Muscle layer of duodenum (tissue), 2 donors: ENCODE data around the gene LGALS4.
"Not testable (repeated sequence)": the region's sequence is repeated elsewhere in the genome, so short reads cannot be mapped to it uniquely, and the experiment has no call there.

Experiments
- H3K27ac ChIP-seq: one replicate; pipeline ENCODE4 v1.7.0; 2013; ENCODE audit warnings: mild to moderate bottlenecking, low read length
- H3K27me3 ChIP-seq: one replicate; pipeline ENCODE4 v1.7.0; 2013; ENCODE audit warnings: low read depth, mild to moderate bottlenecking, control low read depth, low read length
- H3K36me3 ChIP-seq, 2 donors: one replicate each; pipeline ENCODE4 v1.7.0; 2013; ENCODE audit warnings: low read length in 2 of 2, control low read depth in 1 of 2, mild to moderate bottlenecking in 1 of 2; ENCODE audit not compliant: insufficient read depth in 2 of 2, control insufficient read depth in 1 of 2
- H3K4me1 ChIP-seq, 2 donors: one replicate each; pipeline ENCODE4 v1.7.0; 2013; ENCODE audit warnings: low read length in 2 of 2, mild to moderate bottlenecking in 2 of 2, control low read depth in 1 of 2, moderate library complexity in 1 of 2; ENCODE audit not compliant: insufficient read depth in 2 of 2, control insufficient read depth in 1 of 2
- H3K4me3 ChIP-seq, 2 donors: one replicate each; pipeline ENCODE4 v1.7.0; 2013; ENCODE audit warnings: low read length in 2 of 2, low read depth in 1 of 2, mild to moderate bottlenecking in 1 of 2
- H3K9me3 ChIP-seq, 2 donors: one replicate each; pipeline ENCODE4 v1.7.0; 2013; ENCODE audit warnings: low read length in 2 of 2, control low read depth in 1 of 2, mild to moderate bottlenecking in 1 of 2; ENCODE audit not compliant: control insufficient read depth in 1 of 2
- donor health status: healthy.

LGALS4 gene

DNA sequence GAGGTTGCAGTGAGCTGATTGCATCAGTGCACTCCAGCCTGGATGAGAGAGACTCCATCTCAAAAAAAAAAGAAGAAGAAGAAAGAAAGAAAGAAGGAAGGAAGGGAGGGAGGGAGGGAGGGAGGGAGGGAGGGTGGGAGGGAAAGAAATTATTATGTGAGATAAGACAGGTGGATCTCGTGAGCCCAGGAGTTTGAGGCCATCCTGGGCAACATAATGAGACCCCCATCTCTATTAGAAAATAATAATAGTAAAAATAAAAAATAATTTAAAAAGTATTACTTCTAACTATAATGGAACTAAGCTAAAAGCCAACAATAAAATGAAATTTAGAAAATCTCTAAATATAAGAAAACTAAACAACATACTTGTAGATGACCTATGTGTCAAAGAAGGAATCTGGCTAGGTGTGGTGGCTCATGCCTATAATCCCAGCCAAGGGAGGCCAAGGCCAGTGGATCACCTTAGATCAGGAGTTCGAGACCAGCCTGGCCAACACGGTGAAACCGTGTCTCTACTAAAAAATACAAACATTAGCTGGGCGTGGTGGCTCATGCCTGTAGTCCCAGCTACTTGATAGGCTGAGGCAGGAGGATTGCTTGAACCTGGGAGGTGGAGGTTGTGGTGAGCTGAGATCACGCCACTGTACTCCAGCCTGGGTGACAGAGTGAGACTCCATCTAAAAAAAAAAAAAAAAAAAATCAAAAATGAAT, 51.8 kb downstream of the LGALS4 start:
- H3K27ac ChIP-seq, H3K4me3 ChIP-seq, H3K27me3 ChIP-seq, H3K9me3 ChIP-seq, H3K36me3 ChIP-seq, H3K4me1 ChIP-seq: not testable (repeated sequence)

GRCh38 chr19:38759590-38760003, 53.1 kb downstream of the LGALS4 start:
- no peak overlapping the region for H3K27ac ChIP-seq
- H3K27me3 ChIP-seq = no peaks in the 10 kb centered on the region

DNA sequence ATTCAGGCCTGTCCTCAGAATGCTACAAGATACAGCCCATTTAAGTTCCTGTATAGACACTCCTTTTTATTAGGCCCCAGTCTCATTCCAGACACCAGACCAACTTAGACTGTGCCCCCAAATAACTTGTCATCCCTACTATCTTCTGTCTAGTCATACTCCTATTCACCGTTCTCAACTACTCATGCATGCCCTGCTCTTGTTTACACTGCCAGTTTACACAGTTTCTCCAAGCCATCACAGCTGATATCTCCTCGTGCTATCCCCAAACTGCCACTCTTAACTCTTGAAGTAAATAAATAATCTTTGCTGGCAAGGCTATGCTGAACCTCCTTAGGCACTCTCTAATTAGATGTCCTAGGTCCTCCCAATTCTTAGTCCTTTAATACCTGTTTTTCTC, 58.5 kb downstream of the LGALS4 start:
- not testable (repeated sequence) for H3K4me1 ChIP-seq, H3K27ac ChIP-seq, H3K36me3 ChIP-seq, H3K9me3 ChIP-seq, H3K4me3 ChIP-seq, H3K27me3 ChIP-seq

More at GRCh38 chr19:38759590-38760003, 53.1 kb downstream of the LGALS4 start:
- no peaks in the 10 kb centered on the region for H3K36me3 ChIP-seq
- H3K4me3 ChIP-seq = no peak overlapping the region
- no peaks in the 10 kb centered on the region for H3K4me1 ChIP-seq
- H3K9me3 ChIP-seq = no peaks in the 10 kb centered on the region

DNA sequence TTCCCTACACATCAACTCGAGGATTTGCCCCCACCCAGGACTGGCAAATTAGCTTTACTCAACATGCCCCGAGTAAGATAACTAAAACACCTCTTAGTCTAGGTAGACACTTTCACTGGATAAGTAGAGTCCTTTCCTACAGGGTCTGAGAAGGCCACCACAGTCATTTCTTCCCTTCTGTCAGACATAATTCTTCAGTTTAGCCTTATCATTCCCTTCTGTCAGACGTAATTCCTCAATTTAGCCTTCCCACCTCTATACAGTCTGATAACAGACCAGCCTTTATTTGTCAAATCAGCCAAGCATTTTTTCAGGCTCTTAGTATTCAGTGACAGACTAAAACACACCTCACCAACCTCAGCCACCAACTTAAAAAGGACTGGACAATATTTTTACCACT, 59.0 kb downstream of the LGALS4 start:
- not testable (repeated sequence) for H3K27ac ChIP-seq, H3K4me1 ChIP-seq, H3K4me3 ChIP-seq, H3K36me3 ChIP-seq, H3K9me3 ChIP-seq, H3K27me3 ChIP-seq
